H9 (cell line): ENCODE results near the gene MOB3A. TPM values are rescaled to one million over a fixed set of nuclear protein-coding genes. Genes with fewer than 3 reads are reported as not detected.

Experiments used
- DNase-seq: peaks from one replicate; pipeline ENCODE4 v3.0.0-alpha.2; 2017
- H2AFZ ChIP-seq: one replicate; pipeline ENCODE4 v1.6.1; 2013; ENCODE audit warnings: mild to moderate bottlenecking, low read length, control low read depth, moderate library complexity
- H2AK5ac ChIP-seq: 2 replicates; pipeline ENCODE4 v1.6.1; 2013; ENCODE audit warnings: low read length, control low read depth, mixed read lengths; ENCODE audit not compliant: insufficient read length
- H2BK120ac ChIP-seq: one replicate; pipeline ENCODE4 v1.6.1; 2013; ENCODE audit warnings: low read depth, mild to moderate bottlenecking, low read length, control low read depth, inconsistent platforms; ENCODE audit not compliant: poor library complexity, severe bottlenecking
- H2BK12ac ChIP-seq: 2 replicates; pipeline ENCODE4 v1.6.1; 2013; ENCODE audit warnings: low read length, control low read depth, mixed read lengths, low read depth; ENCODE audit not compliant: insufficient read length
- H2BK15ac ChIP-seq: 2 replicates; pipeline ENCODE4 v1.6.1; 2013; ENCODE audit warnings: low read depth, low read length, control low read depth
- H2BK20ac ChIP-seq: one replicate; pipeline ENCODE4 v1.6.1; 2013; ENCODE audit warnings: low read depth, mild to moderate bottlenecking, low read length, control low read depth, inconsistent platforms; ENCODE audit not compliant: poor library complexity, severe bottlenecking
- H2BK5ac ChIP-seq: 2 replicates; pipeline ENCODE4 v1.6.1; 2013; ENCODE audit warnings: low read length, control low read depth, mixed read lengths; ENCODE audit not compliant: insufficient read length
- H3K14ac ChIP-seq: 2 replicates; pipeline ENCODE4 v1.6.1; 2013; ENCODE audit warnings: low read length, control low read depth; ENCODE audit not compliant: insufficient read depth
- H3K18ac ChIP-seq: 2 replicates; pipeline ENCODE4 v1.6.1; 2013; ENCODE audit warnings: low read depth, mild to moderate bottlenecking, mixed read lengths, low read length, control low read depth; ENCODE audit not compliant: insufficient read length
- H3K23ac ChIP-seq: 2 replicates; pipeline ENCODE4 v1.6.1; 2013; ENCODE audit warnings: low read length, control low read depth, mixed read lengths, low read depth; ENCODE audit not compliant: insufficient read length
- H3K23me2 ChIP-seq: 2 replicates; pipeline ENCODE4 v1.6.1; 2013; ENCODE audit warnings: low read depth, mild to moderate bottlenecking, mixed read lengths, low read length, control low read depth; ENCODE audit not compliant: insufficient read length, poor library complexity, severe bottlenecking
- H3K27ac ChIP-seq: 2 replicates; pipeline ENCODE4 v1.5.1; 2013; ENCODE audit warnings: low read length, control low read depth, mixed read lengths, low read depth; ENCODE audit not compliant: insufficient read length
- H3K27me3 ChIP-seq: 2 replicates; pipeline ENCODE4 v1.6.1; 2013; ENCODE audit warnings: low read length, control low read depth, inconsistent platforms; ENCODE audit not compliant: insufficient read depth
- H3K4ac ChIP-seq: 2 replicates; pipeline ENCODE4 v1.6.1; 2013; ENCODE audit warnings: low read depth, mild to moderate bottlenecking, control low read depth, inconsistent platforms, low read length, moderate library complexity
- H3K4me1 ChIP-seq: 2 replicates; pipeline ENCODE4 v1.6.1; 2013; ENCODE audit warnings: low read length, control low read depth, inconsistent platforms; ENCODE audit not compliant: insufficient read depth
- H3K4me2 ChIP-seq: 2 replicates; pipeline ENCODE4 v1.6.1; 2013; ENCODE audit warnings: low read length, control low read depth, mixed read lengths; ENCODE audit not compliant: insufficient read length, insufficient read depth
- H3K56ac ChIP-seq: 2 replicates; pipeline ENCODE4 v1.6.1; 2013; ENCODE audit warnings: low read depth, mild to moderate bottlenecking, mixed read lengths, low read length, control low read depth; ENCODE audit not compliant: insufficient read length
- H3K79me1 ChIP-seq: 2 replicates; pipeline ENCODE4 v1.6.1; 2013; ENCODE audit warnings: low read depth, mild to moderate bottlenecking, moderate library complexity, low read length, control low read depth, inconsistent platforms; ENCODE audit not compliant: insufficient read depth, poor library complexity, severe bottlenecking
- H3K79me2 ChIP-seq: 2 replicates; pipeline ENCODE4 v1.6.1; 2013; ENCODE audit warnings: low read length, control low read depth, inconsistent platforms; ENCODE audit not compliant: insufficient read depth
- H3K9ac ChIP-seq: 2 replicates; pipeline ENCODE4 v1.6.1; 2013; ENCODE audit warnings: low read length, control low read depth, mixed read lengths; ENCODE audit not compliant: insufficient read length; ENCODE audit errors: extremely low read depth
- H3K9me3 ChIP-seq: one replicate; pipeline ENCODE4 v1.6.1; 2013; ENCODE audit warnings: low read depth, low read length, inconsistent platforms; ENCODE audit not compliant: control insufficient read depth
- H3T11ph ChIP-seq: one replicate; pipeline ENCODE4 v1.6.1; 2013; ENCODE audit warnings: mild to moderate bottlenecking, low read length, control low read depth, inconsistent platforms
- H4K20me1 ChIP-seq: one replicate; pipeline ENCODE4 v1.6.1; 2013; ENCODE audit not compliant: control insufficient read depth, insufficient read length, insufficient read depth
- H4K5ac ChIP-seq: 2 replicates; pipeline ENCODE4 v1.6.1; 2013; ENCODE audit warnings: low read depth, mild to moderate bottlenecking, mixed read lengths, low read length, control low read depth; ENCODE audit not compliant: insufficient read length
- H4K8ac ChIP-seq: replicated peaks from 2 replicates; pipeline ENCODE4 v1.6.1; 2013; ENCODE audit warnings: low read length, control low read depth, mixed read lengths, low read depth; ENCODE audit not compliant: insufficient read length
- H4K91ac ChIP-seq: 2 replicates; pipeline ENCODE4 v1.6.1; 2013; ENCODE audit warnings: low read depth, mild to moderate bottlenecking, moderate library complexity, mixed read lengths, low read length, control low read depth; ENCODE audit not compliant: insufficient read length
- H3K27ac Mint-ChIP-seq, 3 experiments: 2 replicates in 2 of 3; 3 replicates in 1 of 3; pipeline ENCODE4 v1.8.0; 2020 to 2021; ENCODE audit warnings: mixed read lengths in 3 of 3, mild to moderate bottlenecking in 1 of 3, moderate library complexity in 1 of 3
- H3K27me3 Mint-ChIP-seq: 2 replicates; pipeline ENCODE4 v1.8.0; 2021; ENCODE audit warnings: low read depth, mild to moderate bottlenecking, moderate library complexity, mixed read lengths
- H3K36me3 Mint-ChIP-seq, 3 experiments: 2 replicates in 2 of 3; 3 replicates in 1 of 3; pipeline ENCODE4 v1.8.0; 2020 to 2021; ENCODE audit warnings: low read depth in 3 of 3, mixed read lengths in 3 of 3; ENCODE audit not compliant: insufficient read depth in 1 of 3
- H3K4me1 Mint-ChIP-seq, 2 experiments: 2 replicates each; pipeline ENCODE4 v1.8.0; 2020; ENCODE audit warnings: mixed read lengths in 2 of 2
- H3K4me3 Mint-ChIP-seq, 2 experiments: 2 replicates in 1 of 2; 3 replicates in 1 of 2; pipeline ENCODE4 v1.8.0; 2020 to 2021; ENCODE audit warnings: mild to moderate bottlenecking in 2 of 2, mixed read lengths in 2 of 2, moderate library complexity in 1 of 2
- H3K9me3 Mint-ChIP-seq, 2 experiments: 2 replicates in 1 of 2; 3 replicates in 1 of 2; pipeline ENCODE4 v1.8.0; 2020; ENCODE audit warnings: mild to moderate bottlenecking in 2 of 2, mixed read lengths in 2 of 2, moderate library complexity in 1 of 2
- CTCF ChIP-seq: fragments of 200-600 bp; sonication (generic); conservative IDR thresholded peaks from 3 replicates; pipeline ENCODE4 v1.8.0; 2021; ENCODE audit warnings: antibody characterized with exemption, mild to moderate bottlenecking
- WGBS: extraction: QIAGEN DNeasy Blood & Tissue Kit; methylation state at CpG from one replicate; pipeline ENCODE4 v1.1.7; 2013; ENCODE audit warnings: missing lambda C conversion rate, low lambda C conversion rate, mixed read lengths; ENCODE audit not compliant: insufficient read length; ENCODE audit errors: extremely low coverage; 5-methylcytosine and 5-hydroxymethylcytosine counted together
- total RNA-seq: library from RNA; stranded (reverse); gene quantifications from 2 replicates; pipeline ENCODE4 v1.2.1, GENCODE V29; 2021

MOB3A gene
- total RNA-seq, 1 experiment from 2014 or later: 11.5 TPM

GRCh38 chr19:2070986-2071673 lies 25.0 kb downstream of the MOB3A start:
- Histone ChIP-seq H3K27ac (no peak overlapping the region), H3K27me3 (no peaks in the 10 kb centered on the region), H4K8ac (no peak overlapping the region), H4K20me1 (no peaks in the 10 kb centered on the region), H3T11ph (no peak overlapping the region), H3K18ac (no peak overlapping the region), H3K9me3 (no peaks in the 10 kb centered on the region), H4K5ac (no peak overlapping the region), H2AFZ (no peak overlapping the region), H3K14ac (no peak overlapping the region), H2BK12ac (no peak overlapping the region), H3K23ac (no peak overlapping the region), H2BK20ac (no peak overlapping the region), H3K4ac (no peak overlapping the region), H4K91ac (no peak overlapping the region), H3K79me1 (no peaks in the 10 kb centered on the region), H2AK5ac (no peak overlapping the region), H3K9ac (no peak overlapping the region), H3K23me2 (no peaks in the 10 kb centered on the region), H2BK120ac (no peak overlapping the region), H2BK15ac (no peak overlapping the region), H3K4me1 (no peaks in the 10 kb centered on the region), H3K79me2 (no peaks in the 10 kb centered on the region), H2BK5ac (no peak overlapping the region), H3K4me2 (no peak overlapping the region), H3K56ac (no peak overlapping the region)
- H3K9me3 Mint-ChIP-seq: no peaks in the 10 kb centered on the region
- no peak overlapping the region for H3K4me3 Mint-ChIP-seq
- no peak for DNase-seq
- no CpG with 5 or more reads among the region's 19 CpGs for WGBS
- H3K27me3 Mint-ChIP-seq: no peaks in the 10 kb centered on the region
- peaks cover 0 to 2% of the 10 kb centered on the region in 2 experiments; a peak in 1 of 4 replicates for H3K4me1 Mint-ChIP-seq
- H3K27ac Mint-ChIP-seq: peak overlapping the region; percentile 46 to 80 (median 61); a peak in 3 of 7 replicates
- TF ChIP-seq CTCF: no peak
- peaks cover 4 to 24% (median 16%) of the 10 kb centered on the region in 3 experiments for H3K36me3 Mint-ChIP-seq
